Erythroblast (primary cell): Measurements from ENCODE around the gene MBOAT1.

Experiments
- GATA1 ChIP-seq: IDR thresholded peaks from 2 replicates; pipeline ENCODE4 v1.6.1; 2011; ENCODE audit warnings: low read depth, mild to moderate bottlenecking, control low read depth, low read length, moderate library complexity
- POLR2A ChIP-seq: IDR thresholded peaks from 2 replicates; pipeline ENCODE4 v1.6.1; 2011; ENCODE audit warnings: mild to moderate bottlenecking, low read length

- TF ChIP-seq POLR2A (no peak), GATA1 (no peak)
Measured at GRCh38 chr6:20180935-20181334, 31.3 kb downstream of the MBOAT1 start.
